ENCODE data around the gene ABCA6.
"Not testable (repeated sequence)": the region's sequence is repeated elsewhere in the genome, so short reads cannot be mapped to it uniquely, and the experiment has no call there.

ABCA6 gene

DNA sequence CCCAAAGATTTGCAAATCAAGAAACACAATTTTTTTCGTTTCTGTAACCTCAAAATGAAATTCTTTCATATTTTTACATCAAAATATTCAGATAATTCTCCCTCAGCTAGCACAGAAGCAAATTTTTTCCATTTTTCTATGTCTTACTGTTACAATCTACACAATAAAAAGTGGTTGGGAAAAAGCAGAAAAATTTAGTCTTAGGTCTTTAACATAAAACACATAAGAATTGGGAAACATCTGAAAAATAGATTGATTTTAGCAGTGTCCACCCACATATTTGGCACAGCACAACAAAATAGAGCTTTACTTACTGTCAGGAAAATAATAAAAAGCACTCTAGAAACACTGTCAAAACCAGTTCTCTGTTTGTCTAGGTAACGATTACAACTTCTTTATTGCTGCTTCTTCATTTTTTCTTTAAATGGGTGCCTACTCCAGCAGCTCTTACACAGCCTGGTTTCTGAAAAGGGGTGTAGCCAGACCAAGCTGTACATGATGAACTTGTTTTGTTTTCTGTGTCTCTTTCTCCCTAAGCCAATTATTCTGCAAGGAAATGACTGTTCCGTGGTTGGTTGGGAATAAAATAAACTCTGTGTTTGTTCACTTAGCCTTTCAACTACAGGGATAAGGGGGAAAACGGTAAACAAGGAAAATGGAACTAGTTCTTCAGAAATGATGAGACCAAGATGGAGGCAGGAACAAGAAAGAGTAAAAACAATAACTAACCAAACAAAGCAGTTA lies at the start of gene ABCA6:
Gene ABCA6, minus strand, starts transcription at position 465 of the 744 bp plus-strand sequence. CDS start 1,192 bp downstream, outside the sequence.
- no peak for DNase-seq

- no peak for DNase-seq
Observed at GRCh38 chr17:69188796-69189195, 47.1 kb upstream of the ABCA6 start.

GRCh38 chr17:69188064-69188463 lies 46.4 kb upstream of the ABCA6 start:
- no peak for DNase-seq

- DNase-seq = no peak
Observed at GRCh38 chr17:69187294-69187693, 45.6 kb upstream of the ABCA6 start.

- DNase-seq = no peak
Observed at GRCh38 chr17:69179227-69179952, 37.7 kb upstream of the ABCA6 start.

DNA sequence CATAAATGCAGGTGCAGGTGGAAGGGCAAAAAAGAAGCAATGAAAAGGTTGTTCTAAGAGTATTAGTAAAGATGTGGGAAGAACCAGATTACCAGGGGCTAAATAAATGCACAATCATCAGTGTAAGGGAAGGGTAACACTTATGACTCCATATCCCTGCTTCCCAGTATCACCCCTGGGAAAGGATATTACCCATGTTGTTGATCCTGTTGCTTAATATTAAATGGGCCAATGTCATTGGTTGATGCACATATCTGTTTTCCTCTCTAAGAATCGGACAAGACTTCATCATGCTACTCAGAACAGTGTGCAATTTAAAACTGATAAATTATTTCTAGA lies 34.7 kb upstream of the ABCA6 start:
- no peak for DNase-seq

DNA sequence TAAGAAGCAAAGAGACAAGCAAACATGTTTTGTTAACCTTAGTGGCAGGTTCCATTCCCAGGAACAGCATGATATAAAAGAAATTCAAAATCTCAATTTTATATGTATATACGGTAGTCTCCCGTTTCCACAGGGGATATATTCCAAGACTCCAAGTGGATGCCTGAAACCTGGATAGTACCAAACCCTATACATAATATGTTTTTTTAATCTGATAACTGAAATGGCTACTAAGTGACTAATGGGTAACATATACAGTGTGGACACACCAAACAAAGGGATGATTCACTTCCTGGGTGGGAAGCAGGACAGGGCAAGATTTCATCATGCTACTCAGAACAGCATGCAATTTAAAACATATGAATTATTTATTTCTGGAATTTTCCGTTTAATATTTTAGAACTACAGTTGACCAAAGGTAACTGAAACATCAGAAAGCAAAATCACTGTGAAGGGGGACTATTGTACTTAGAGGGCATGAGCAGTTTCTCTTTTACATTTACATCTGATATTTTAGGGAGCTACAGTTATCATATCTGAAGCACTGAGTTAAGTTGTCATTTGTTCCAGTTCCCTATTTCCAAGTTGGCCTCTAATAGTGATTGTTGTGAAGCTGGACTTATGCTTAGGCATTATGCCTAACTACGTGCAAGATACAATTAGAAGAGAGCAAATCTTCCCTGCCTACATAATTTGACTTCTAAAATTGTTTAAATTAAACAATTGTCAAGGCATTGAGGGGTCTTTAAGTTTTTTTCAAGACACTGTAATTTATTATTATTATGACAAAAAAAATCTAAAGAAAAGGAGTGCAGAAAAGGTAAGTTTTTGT lies 34.1 kb upstream of the ABCA6 start:
- peak; percentile 17 for DNase-seq

- no peak for DNase-seq
Observed at GRCh38 chr17:69175262-69175624, 33.5 kb upstream of the ABCA6 start.

DNA sequence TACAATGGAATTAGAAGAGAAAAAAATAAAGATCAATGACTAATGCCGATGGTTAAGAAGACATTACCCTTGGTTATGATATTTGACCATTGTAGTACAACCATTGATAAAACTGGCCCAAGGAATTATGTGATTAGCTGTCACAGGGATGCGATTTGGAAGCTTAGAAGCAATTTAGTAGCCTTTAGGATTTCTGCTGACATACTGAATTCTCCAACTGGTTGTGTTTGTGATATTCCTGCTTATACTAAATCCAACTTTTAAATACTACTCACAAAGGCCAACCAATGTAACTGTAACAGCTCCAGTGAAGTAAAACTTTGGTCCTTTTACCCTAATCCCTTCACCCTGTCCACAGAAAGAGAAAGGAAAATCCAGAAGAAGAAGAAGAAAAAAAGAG lies 31.4 kb upstream of the ABCA6 start:
- no peak for DNase-seq

DNA sequence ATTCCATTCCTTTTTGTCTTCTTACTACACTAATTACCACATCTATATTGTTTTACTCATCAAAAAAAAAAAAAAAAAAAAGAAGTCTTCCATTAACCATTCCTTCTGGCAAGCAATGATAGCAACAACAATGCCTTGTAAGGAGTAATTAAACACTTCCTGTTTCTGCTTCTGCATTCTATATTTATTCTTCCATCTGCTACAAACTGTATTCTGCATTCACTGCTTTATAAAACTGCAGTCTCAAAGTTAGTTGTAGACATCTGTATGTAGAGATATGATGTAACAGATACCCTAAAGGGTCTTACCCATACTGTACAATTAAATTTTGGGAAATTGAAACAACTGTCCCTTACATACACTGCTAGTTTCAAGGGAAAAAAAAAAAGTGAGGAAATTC lies 28.7 kb upstream of the ABCA6 start:
- peak; percentile 12 for DNase-seq

GRCh38 chr17:69168642-69169041 lies 26.9 kb upstream of the ABCA6 start:
- DNase-seq = not testable (repeated sequence)

GRCh38 chr17:69166957-69167356 lies 25.3 kb upstream of the ABCA6 start:
- DNase-seq = no peak

GRCh38 chr17:69164206-69164605 lies 22.5 kb upstream of the ABCA6 start:
- no peak for DNase-seq

DNA sequence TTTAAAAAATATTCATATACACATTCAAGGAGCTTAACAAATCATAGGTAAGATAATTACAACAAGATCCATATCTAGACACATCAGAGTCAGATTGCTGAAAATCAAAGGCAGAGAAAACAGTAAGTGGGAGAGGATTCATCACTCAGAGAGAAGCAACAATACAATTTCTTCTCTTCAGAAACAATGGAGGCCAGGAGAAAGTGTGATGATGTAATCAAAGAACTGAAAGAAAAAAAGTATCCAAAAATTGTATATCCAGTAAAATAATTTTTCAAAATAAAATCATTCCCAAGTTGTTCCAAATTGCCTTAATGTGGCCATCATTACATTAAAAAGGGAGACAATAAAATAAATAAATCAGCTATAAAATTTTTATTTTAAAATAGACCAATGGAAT lies 17.7 kb upstream of the ABCA6 start:
- DNase-seq = no peak

GRCh38 chr17:69154267-69154666 lies 12.6 kb upstream of the ABCA6 start:
- no peak for DNase-seq

GRCh38 chr17:69150333-69150732 lies 8.6 kb upstream of the ABCA6 start:
- no peak for DNase-seq

DNA sequence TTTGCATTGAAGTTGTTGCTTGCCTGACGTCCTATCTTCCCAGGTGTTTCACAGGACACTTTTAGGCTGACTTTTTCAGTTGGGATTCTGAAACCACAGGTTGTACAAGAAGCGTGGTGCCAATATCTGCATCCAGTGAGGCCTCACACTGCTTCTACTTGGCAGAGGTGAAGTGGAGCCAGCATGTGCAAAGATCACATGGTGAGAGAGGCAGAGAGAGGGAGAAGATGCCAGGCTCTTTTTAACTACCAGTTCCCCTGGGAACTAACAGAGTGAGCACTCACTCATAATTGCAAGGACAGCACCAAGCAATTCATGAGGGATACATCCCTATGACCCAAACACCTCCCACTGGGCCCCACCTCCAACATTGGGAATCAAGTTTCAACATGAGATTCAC lies 5.8 kb upstream of the ABCA6 start:
- no peak for DNase-seq

- DNase-seq = no peak
Observed at GRCh38 chr17:69144331-69145255, 2.9 kb upstream of the ABCA6 start.

DNA sequence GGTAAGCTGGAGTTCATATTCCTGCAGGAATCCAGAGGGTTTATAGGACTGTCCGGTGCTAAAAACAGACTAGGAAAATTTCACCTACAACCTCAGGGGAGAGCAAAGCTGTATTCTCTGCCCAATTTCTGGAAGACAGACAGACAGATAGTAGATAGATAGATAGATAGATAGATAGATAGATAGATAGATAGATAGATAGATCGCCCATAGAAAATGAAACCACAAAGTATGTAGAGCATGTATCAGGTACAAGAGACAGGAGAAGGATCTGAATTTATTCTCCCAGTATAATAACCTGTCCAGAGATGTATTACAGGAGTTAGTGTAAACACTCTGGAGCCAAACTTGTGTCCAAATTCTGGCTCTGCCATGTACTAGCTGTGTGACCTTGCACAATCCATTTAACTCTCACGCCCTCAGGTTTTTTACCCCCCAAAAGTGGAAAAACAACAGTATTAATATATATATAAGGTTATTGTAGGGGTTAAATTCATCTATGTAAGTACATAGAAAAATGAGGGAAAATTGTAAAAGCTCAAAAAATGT lies 2.1 kb upstream of the ABCA6 start:
- DNase-seq = no peak

DNA sequence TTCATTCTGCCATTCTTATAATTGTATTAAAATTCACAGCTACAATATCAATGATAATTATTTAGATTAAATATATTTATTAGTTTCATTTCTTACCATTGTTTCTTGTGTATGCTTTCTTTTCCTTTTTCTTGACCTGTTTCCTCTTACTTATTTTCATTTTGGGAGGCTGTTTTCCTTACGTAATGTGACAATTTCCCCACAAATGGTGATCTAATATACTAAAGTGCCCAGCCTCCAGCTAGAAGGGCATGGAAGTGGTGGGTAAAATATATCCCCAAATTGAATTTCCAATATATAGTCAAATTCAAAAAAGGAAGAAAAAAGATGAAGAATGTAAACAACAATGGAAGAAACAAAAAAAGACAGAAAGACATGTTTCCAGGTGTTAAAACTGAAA lies 1.5 kb upstream of the ABCA6 start:
- no peak for DNase-seq

- no peak for DNase-seq
Observed at GRCh38 chr17:69142175-69142802, 594 bp upstream of the ABCA6 start.

DNA sequence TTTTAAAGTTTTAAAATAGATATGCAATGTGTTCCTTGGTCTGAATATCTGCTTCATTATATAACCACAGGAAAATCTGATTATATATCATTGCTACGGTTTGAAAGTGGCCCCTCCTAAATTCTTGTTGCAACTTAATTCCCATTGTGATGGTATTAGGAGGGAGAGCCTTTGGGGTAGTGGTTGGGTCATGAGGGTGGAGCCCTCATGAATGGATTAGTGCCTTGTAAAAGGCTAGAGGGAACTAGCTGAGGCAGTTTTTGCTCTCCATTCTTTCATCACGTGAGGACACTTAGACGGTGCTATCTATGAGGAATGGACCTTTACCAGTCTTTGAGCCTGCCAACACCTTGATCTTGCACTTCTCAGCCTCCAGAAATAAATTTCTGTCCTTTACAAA lies 7.6 kb downstream of the ABCA6 start:
- no peak for DNase-seq
